SK-N-SH treated with all-trans-retinoic acid at 6 μM for 48 hours (cell line): Measurements from ENCODE around the gene ADARB2.

Source experiments
- ARNTL ChIP-seq: fragments of 450-650 bp; formaldehyde crosslinking; IDR thresholded peaks from 2 replicates; pipeline ENCODE4 v1.5.0; 2020; ENCODE audit warnings: low read depth, mild to moderate bottlenecking, moderate library complexity, borderline replicate concordance
- BACH2 ChIP-seq: fragments of 250-450 bp; sonication (Bioruptor Pico); IDR thresholded peaks from 2 replicates; pipeline ENCODE4 v1.9.0; 2021; ENCODE audit warnings: mild to moderate bottlenecking, borderline replicate concordance
- ISL1 ChIP-seq: fragments of 250-450 bp; sonication (Bioruptor Pico); IDR thresholded peaks from 2 replicates; pipeline ENCODE4 v2.1.2; 2022; ENCODE audit warnings: mild to moderate bottlenecking, moderate library complexity
- PPARA ChIP-seq: fragments of 250-450 bp; sonication (Bioruptor Pico); IDR thresholded peaks from 2 replicates; pipeline ENCODE4 v1.5.0; 2020; ENCODE audit warnings: mild to moderate bottlenecking, borderline replicate concordance
- ZFP3 ChIP-seq: fragments of 250-450 bp; sonication (Bioruptor Pico); IDR thresholded peaks from 2 replicates; pipeline ENCODE4 v1.5.0; 2020; ENCODE audit warnings: mild to moderate bottlenecking, moderate library complexity
- ZNF565 ChIP-seq: fragments of 450-650 bp; formaldehyde crosslinking; conservative IDR thresholded peaks from 2 replicates; pipeline ENCODE4 v1.5.0; 2020; ENCODE audit warnings: low read depth, mild to moderate bottlenecking, moderate library complexity
- TF ChIP-seq, protein P1 (sequence below): fragments of 250-450 bp; sonication (Bioruptor Pico); IDR thresholded peaks from 2 replicates; pipeline ENCODE4 v1.5.1; 2020; ENCODE audit warnings: low read depth, mild to moderate bottlenecking, moderate library complexity

DNA sequence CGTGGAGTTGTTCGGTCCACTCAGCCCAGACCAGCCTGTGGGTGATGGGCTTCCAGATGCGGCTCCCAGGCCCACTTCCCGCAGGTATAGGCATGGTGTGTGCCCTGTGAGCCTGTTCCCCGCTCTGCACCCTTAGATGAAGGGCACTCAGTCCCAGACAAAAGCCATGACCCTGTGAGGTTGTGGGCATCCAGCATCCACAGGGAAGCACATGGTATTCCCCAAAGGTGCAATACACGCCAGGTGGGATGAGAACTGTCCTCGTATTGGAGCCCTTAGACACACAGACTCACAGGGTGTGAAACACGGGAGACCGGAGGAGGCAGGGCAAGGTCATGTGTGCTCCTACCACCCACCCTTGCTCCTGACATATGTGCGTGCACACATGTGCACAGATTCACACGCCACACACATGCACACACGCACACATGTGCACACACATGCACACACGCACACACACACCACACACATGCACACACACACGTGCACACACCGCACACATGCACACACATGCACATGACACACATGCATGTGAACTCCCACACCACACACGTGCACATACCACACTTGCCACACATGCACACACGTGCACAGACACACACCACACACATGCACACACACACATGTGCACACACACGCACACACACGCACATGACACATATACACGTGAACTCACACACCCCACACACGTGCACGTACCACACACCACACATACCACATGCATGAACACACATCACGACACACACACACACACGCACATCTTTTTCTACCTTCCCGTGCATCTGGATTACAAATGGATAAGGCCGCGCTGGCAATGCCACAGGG, 361.8 kb downstream of the ADARB2 start:
- TF ChIP-seq ISL1 (no peak), ZNF565 (CRISPR knock-in tag) (no peak), ZFP3 (CRISPR knock-in tag) (no peak), PPARA (no peak), BACH2 (CRISPR knock-in tag) (no peak), ARNTL (CRISPR knock-in tag) (no peak)
- TF ChIP-seq, protein P1, sequence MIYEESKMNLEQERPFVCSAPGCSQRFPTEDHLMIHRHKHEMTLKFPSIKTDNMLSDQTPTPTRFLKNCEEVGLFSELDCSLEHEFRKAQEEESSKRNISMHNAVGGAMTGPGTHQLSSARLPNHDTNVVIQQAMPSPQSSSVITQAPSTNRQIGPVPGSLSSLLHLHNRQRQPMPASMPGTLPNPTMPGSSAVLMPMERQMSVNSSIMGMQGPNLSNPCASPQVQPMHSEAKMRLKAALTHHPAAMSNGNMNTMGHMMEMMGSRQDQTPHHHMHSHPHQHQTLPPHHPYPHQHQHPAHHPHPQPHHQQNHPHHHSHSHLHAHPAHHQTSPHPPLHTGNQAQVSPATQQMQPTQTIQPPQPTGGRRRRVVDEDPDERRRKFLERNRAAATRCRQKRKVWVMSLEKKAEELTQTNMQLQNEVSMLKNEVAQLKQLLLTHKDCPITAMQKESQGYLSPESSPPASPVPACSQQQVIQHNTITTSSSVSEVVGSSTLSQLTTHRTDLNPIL = no peak
